Neuronal stem cell (in vitro differentiated cells): ENCODE results near the gene TCTN3.

Experiments
- DNase-seq: peaks from one replicate; pipeline ENCODE4 v3.0.0-alpha.2; 2013; ENCODE audit warnings: low spot score
- H2AFZ ChIP-seq: one replicate; pipeline ENCODE4 v1.6.1; 2013; ENCODE audit warnings: mild to moderate bottlenecking, low read length, inconsistent platforms
- H2AK5ac ChIP-seq: 2 replicates; pipeline ENCODE4 v1.6.1; 2013; ENCODE audit warnings: low read depth, mild to moderate bottlenecking, inconsistent platforms, low read length, moderate library complexity, mixed read lengths
- H2BK120ac ChIP-seq: 2 replicates; pipeline ENCODE4 v1.6.1; 2013; ENCODE audit warnings: low read depth, mild to moderate bottlenecking, inconsistent platforms, low read length, moderate library complexity, mixed read lengths
- H2BK12ac ChIP-seq: one replicate; pipeline ENCODE4 v1.6.1; 2013; ENCODE audit warnings: low read length, inconsistent platforms
- H2BK15ac ChIP-seq: 2 replicates; pipeline ENCODE4 v1.6.1; 2013; ENCODE audit warnings: mild to moderate bottlenecking, low read length, inconsistent platforms, mixed read lengths
- H2BK5ac ChIP-seq: one replicate; pipeline ENCODE4 v1.6.1; 2013; ENCODE audit warnings: inconsistent platforms, mild to moderate bottlenecking, low read length, moderate library complexity
- H3K14ac ChIP-seq: one replicate; pipeline ENCODE4 v1.6.1; 2013; ENCODE audit warnings: low read length, inconsistent platforms
- H3K18ac ChIP-seq: 2 replicates; pipeline ENCODE4 v1.6.1; 2013; ENCODE audit warnings: low read length, inconsistent platforms
- H3K23ac ChIP-seq: 2 replicates; pipeline ENCODE4 v1.6.1; 2013; ENCODE audit warnings: low read depth, mild to moderate bottlenecking, mixed read lengths, low read length, inconsistent platforms; ENCODE audit not compliant: poor library complexity
- H3K27ac ChIP-seq: replicated peaks from 3 replicates; pipeline ENCODE4 v1.5.1; 2013; ENCODE audit warnings: low read length, inconsistent platforms
- H3K27me3 ChIP-seq, 3 experiments: 2 replicates each; pipeline ENCODE4 v1.6.1; 2013; ENCODE audit warnings: low read length in 3 of 3, mild to moderate bottlenecking in 2 of 3, inconsistent platforms in 1 of 3, low read depth in 1 of 3, mixed read lengths in 1 of 3, moderate library complexity in 1 of 3; ENCODE audit not compliant: control insufficient read depth in 3 of 3, insufficient read depth in 3 of 3
- H3K36me3 ChIP-seq, 2 donors: replicated peaks in 1 of 2; 2 replicates each; pipeline ENCODE4 v1.6.1; 2013; ENCODE audit warnings: low read length in 2 of 2; ENCODE audit not compliant: control insufficient read depth in 2 of 2, insufficient read depth in 2 of 2
- H3K4ac ChIP-seq: 2 replicates; pipeline ENCODE4 v1.6.1; 2013; ENCODE audit warnings: inconsistent platforms, mild to moderate bottlenecking, low read length, moderate library complexity
- H3K4me1 ChIP-seq, 2 donors: 1 replicate in 1 of 2; 2 replicates in 1 of 2; pipeline ENCODE4 v1.6.1; 2013; ENCODE audit warnings: low read length in 2 of 2, low read depth in 1 of 2; ENCODE audit not compliant: control insufficient read depth in 2 of 2, insufficient read depth in 1 of 2
- H3K4me2 ChIP-seq: one replicate; pipeline ENCODE4 v1.6.1; 2013; ENCODE audit warnings: mild to moderate bottlenecking, low read length, inconsistent platforms; ENCODE audit not compliant: insufficient read depth, poor library complexity, severe bottlenecking
- H3K4me3 ChIP-seq, 2 donors: 2 replicates each; pipeline ENCODE4 v1.5.1; 2013; ENCODE audit warnings: low read length in 2 of 2, mild to moderate bottlenecking in 2 of 2, inconsistent platforms in 1 of 2, moderate library complexity in 1 of 2
- H3K79me1 ChIP-seq: one replicate; pipeline ENCODE4 v1.6.1; 2013; ENCODE audit warnings: low read depth, mild to moderate bottlenecking, inconsistent platforms, low read length, moderate library complexity
- H3K9ac ChIP-seq: one replicate; pipeline ENCODE4 v1.6.1; 2013; ENCODE audit warnings: mild to moderate bottlenecking, low read depth, low read length, inconsistent platforms; ENCODE audit not compliant: poor library complexity
- H3K9me3 ChIP-seq, 2 donors: replicated peaks in 1 of 2; 2 replicates each; pipeline versions ENCODE3 to v1.6.1; 2013; ENCODE audit warnings: low read length in 2 of 2, mild to moderate bottlenecking in 2 of 2, inconsistent platforms in 1 of 2, low read depth in 1 of 2, mixed read lengths in 1 of 2, moderate library complexity in 1 of 2; ENCODE audit not compliant: control insufficient read depth in 2 of 2, insufficient read depth in 1 of 2
- H4K8ac ChIP-seq: one replicate; pipeline ENCODE4 v1.6.1; 2013; ENCODE audit warnings: low read depth, mild to moderate bottlenecking, inconsistent platforms, low read length, moderate library complexity
- H4K91ac ChIP-seq: one replicate; pipeline ENCODE4 v1.6.1; 2013; ENCODE audit warnings: low read length, low read depth, mild to moderate bottlenecking, inconsistent platforms; ENCODE audit not compliant: poor library complexity
- WGBS, 2 donors: extraction: QIAGEN DNeasy Blood & Tissue Kit; methylation state at CpG; one replicate each; pipeline ENCODE4 v1.1.7; 2013; ENCODE audit warnings: missing lambda C conversion rate in 2 of 2, mixed read lengths in 1 of 2; ENCODE audit not compliant: insufficient read length in 2 of 2, insufficient replicate concordance in 1 of 2; ENCODE audit errors: extremely low coverage in 2 of 2; 5-methylcytosine and 5-hydroxymethylcytosine counted together

The TCTN3 gene

GRCh38 chr10:95661818-95662217, 31.9 kb downstream of the TCTN3 start:
- Histone ChIP-seq H2AK5ac (no peak overlapping the region), H3K9ac (no peak overlapping the region), H3K23ac (no peak overlapping the region), H2BK12ac (no peak overlapping the region), H3K4me2 (no peak overlapping the region), H3K4ac (no peak overlapping the region), H3K27me3 (no peaks in the 10 kb centered on the region), H3K4me3 (no peak overlapping the region), H3K9me3 (no peaks in the 10 kb centered on the region), H2BK15ac (no peak overlapping the region), H3K18ac (no peak overlapping the region), H4K91ac (no peak overlapping the region), H3K36me3 (peaks cover 9 to 31% of the 10 kb centered on the region in 2 donors), H3K14ac (no peak overlapping the region), H3K27ac (no peak overlapping the region), H4K8ac (no peak overlapping the region), H3K4me1 (no peaks in the 10 kb centered on the region), H3K79me1 (no peaks in the 10 kb centered on the region), H2BK5ac (no peak overlapping the region), H2AFZ (no peak overlapping the region), H2BK120ac (no peak overlapping the region)
- DNase-seq, result no peak
- no CpG with 5 or more reads among the region's 1 CpG for WGBS, 2 donors

GRCh38 chr10:95660283-95660682, 33.4 kb downstream of the TCTN3 start:
- Histone ChIP-seq H3K4me3 (no peak overlapping the region), H3K79me1 (no peaks in the 10 kb centered on the region), H2BK5ac (no peak overlapping the region), H2AFZ (peak overlapping the region; percentile 69), H3K23ac (no peak overlapping the region), H3K9me3 (no peaks in the 10 kb centered on the region), H2AK5ac (no peak overlapping the region), H4K91ac (no peak overlapping the region), H3K4me1 (peaks cover 2% of the 10 kb centered on the region in 2 donors), H2BK15ac (no peak overlapping the region), H3K14ac (no peak overlapping the region), H4K8ac (no peak overlapping the region), H3K27ac (no peak overlapping the region), H2BK120ac (no peak overlapping the region), H3K4me2 (no peak overlapping the region), H3K27me3 (no peaks in the 10 kb centered on the region), H3K9ac (no peak overlapping the region), H2BK12ac (no peak overlapping the region), H3K36me3 (peaks cover 7 to 18% of the 10 kb centered on the region in 2 donors), H3K18ac (no peak overlapping the region), H3K4ac (no peak overlapping the region)
- DNase-seq, result no peak

GRCh38 chr10:95657250-95657649, 36.5 kb downstream of the TCTN3 start:
- H3K9me3 ChIP-seq, result peaks cover 0 to 5% of the 10 kb centered on the region in 2 donors
- no peak overlapping the region for H2BK120ac ChIP-seq
- no peak overlapping the region for H2BK15ac ChIP-seq
- H2BK12ac ChIP-seq, result no peak overlapping the region
- H4K91ac ChIP-seq, result no peak overlapping the region
- H3K14ac ChIP-seq, result no peak overlapping the region
- H3K4me1 ChIP-seq, result peaks cover 2 to 4% of the 10 kb centered on the region in 2 donors
- H3K9ac ChIP-seq, result no peak overlapping the region
- no peak for DNase-seq
- H3K27me3 ChIP-seq, result no peaks in the 10 kb centered on the region
- peak overlapping the region; percentile 96 for H2AFZ ChIP-seq
- no peak overlapping the region for H3K23ac ChIP-seq
- peaks cover 6 to 14% of the 10 kb centered on the region in 2 donors for H3K36me3 ChIP-seq
- H3K4me2 ChIP-seq, result no peak overlapping the region
- H3K27ac ChIP-seq, result no peak overlapping the region
- H3K4ac ChIP-seq, result no peak overlapping the region
- H3K4me3 ChIP-seq, result peak overlapping the region in 1 of 2 donors; percentile 69
- H3K18ac ChIP-seq, result no peak overlapping the region
- no peaks in the 10 kb centered on the region for H3K79me1 ChIP-seq
- no peak overlapping the region for H4K8ac ChIP-seq
- no peak overlapping the region for H2AK5ac ChIP-seq
- H2BK5ac ChIP-seq, result no peak overlapping the region
- no CpG with 5 or more reads among the region's 1 CpG for WGBS, 2 donors

GRCh38 chr10:95656291-95657164, 37.2 kb downstream of the TCTN3 start, which contains the start of gene ALDH18A1:
TSS of gene ALDH18A1 (minus strand) at chr10:95656711. CDS start at chr10:95653377, 3,334 bp downstream.
- no CpG with 5 or more reads among the region's 83 CpGs for WGBS, 2 donors
- no peak within 1 kb of the TSS for H3K27ac ChIP-seq

More at GRCh38 chr10:95656291-95657164, 37.2 kb downstream of the TCTN3 start, which contains the start of gene ALDH18A1:
- no peak within 1 kb of the TSS for H4K8ac ChIP-seq
- H3K27me3 ChIP-seq, result no peaks in the 10 kb centered on the region
- H3K23ac ChIP-seq, result peak within 1 kb of the TSS; percentile 18
- H3K4ac ChIP-seq, result peak within 1 kb of the TSS; percentile 57
- peaks cover 1 to 13% of the 10 kb centered on the region in 2 donors for H3K9me3 ChIP-seq
- H2BK5ac ChIP-seq, result peak within 1 kb of the TSS; percentile 71
- H4K91ac ChIP-seq, result no peak within 1 kb of the TSS
- H3K4me3 ChIP-seq, result peak within 1 kb of the TSS; percentile 69 to 99
- peak within 1 kb of the TSS; percentile 78 for H3K14ac ChIP-seq
- H2BK15ac ChIP-seq, result peak within 1 kb of the TSS; percentile 22
- H3K36me3 ChIP-seq, result peaks cover 7 to 22% of the 10 kb centered on the region in 2 donors
- no peak within 1 kb of the TSS for H2BK120ac ChIP-seq
- peak within 1 kb of the TSS; percentile 71 for H2AK5ac ChIP-seq
- peak; percentile 87 for DNase-seq
- peaks cover 2 to 4% of the 10 kb centered on the region in 2 donors for H3K4me1 ChIP-seq
- no peak within 1 kb of the TSS for H2BK12ac ChIP-seq
- no peaks in the 10 kb centered on the region for H3K79me1 ChIP-seq
- H3K9ac ChIP-seq, result peak within 1 kb of the TSS; percentile 95
- peak within 1 kb of the TSS; percentile 96 for H2AFZ ChIP-seq
- peak within 1 kb of the TSS; percentile 96 for H3K18ac ChIP-seq
- peak within 1 kb of the TSS; percentile 71 for H3K4me2 ChIP-seq
